ENCODE results near the gene PPP2R5C.
A peak's percentile ranks its signal among the peaks of the same experiment; 100 is the strongest.

Gene PPP2R5C

GRCh38 chr14:101814934-101815333 is 53.4 kb downstream of the PPP2R5C start:
- no peak for DNase-seq (ENCODE audit: low read depth)

- no peak for DNase-seq (ENCODE audit: low read depth)
These were observed 54.5 kb downstream of the PPP2R5C start for GRCh38 chr14:101815994-101816393.

GRCh38 chr14:101817501-101818001 is 56.0 kb downstream of the PPP2R5C start:
- no peak for DNase-seq (ENCODE audit: low read depth)

- DNase-seq (ENCODE audit: low read depth): no peak
These were observed 57.9 kb downstream of the PPP2R5C start for GRCh38 chr14:101819251-101819990.

GRCh38 chr14:101820283-101820798 is 58.8 kb downstream of the PPP2R5C start:
- no peak for DNase-seq (ENCODE audit: low read depth)

GRCh38 chr14:101821528-101821927 is 60.0 kb downstream of the PPP2R5C start:
- no peak for DNase-seq (ENCODE audit: low read depth)

- DNase-seq (ENCODE audit: low read depth): no peak
These were observed 61.6 kb downstream of the PPP2R5C start for GRCh38 chr14:101823066-101823465.

- DNase-seq (ENCODE audit: low read depth): peak; percentile 77
These were observed 62.1 kb downstream of the PPP2R5C start for GRCh38 chr14:101823511-101824120.

GRCh38 chr14:101824339-101824727 is 62.8 kb downstream of the PPP2R5C start:
- DNase-seq (ENCODE audit: low read depth): no peak

GRCh38 chr14:101825797-101826196 is 64.3 kb downstream of the PPP2R5C start:
- no peak for DNase-seq (ENCODE audit: low read depth)

GRCh38 chr14:101826351-101826750 is 64.8 kb downstream of the PPP2R5C start:
- DNase-seq (ENCODE audit: low read depth): no peak

- DNase-seq (ENCODE audit: low read depth): no peak
These were observed 65.8 kb downstream of the PPP2R5C start for GRCh38 chr14:101827286-101827685.

GRCh38 chr14:101828046-101828445 is 66.5 kb downstream of the PPP2R5C start:
- no peak for DNase-seq (ENCODE audit: low read depth)

GRCh38 chr14:101830271-101830670 is 68.8 kb downstream of the PPP2R5C start:
- no peak for DNase-seq (ENCODE audit: low read depth)

- no peak for DNase-seq (ENCODE audit: low read depth)
These were observed 71.5 kb downstream of the PPP2R5C start for GRCh38 chr14:101833045-101833444.

GRCh38 chr14:101834397-101834796 is 72.9 kb downstream of the PPP2R5C start:
- no peak for DNase-seq (ENCODE audit: low read depth)

- no peak for DNase-seq (ENCODE audit: low read depth)
These were observed 73.5 kb downstream of the PPP2R5C start for GRCh38 chr14:101834800-101835547.

- no peak for DNase-seq (ENCODE audit: low read depth)
These were observed 74.1 kb downstream of the PPP2R5C start for GRCh38 chr14:101835566-101835965.

- DNase-seq (ENCODE audit: low read depth): no peak
These were observed 74.6 kb downstream of the PPP2R5C start for GRCh38 chr14:101836135-101836534.

GRCh38 chr14:101838476-101838875 is 77.0 kb downstream of the PPP2R5C start:
- DNase-seq (ENCODE audit: low read depth): no peak

GRCh38 chr14:101839236-101839635 is 77.7 kb downstream of the PPP2R5C start:
- no peak for DNase-seq (ENCODE audit: low read depth)

GRCh38 chr14:101839661-101840060 is 78.2 kb downstream of the PPP2R5C start:
- DNase-seq (ENCODE audit: low read depth): no peak
